Left ventricle myocardium superior (tissue), 1 donor: ENCODE measurements around the gene DCTN3. TPM values are rescaled to one million over a fixed set of nuclear protein-coding genes. Genes with fewer than 3 reads are reported as not detected.

Source experiments
- ATAC-seq: fragments of 200-7000 bp; cut with Tn5 transposase; one replicate; pipeline ENCODE4 v1.9.1; 2020; ENCODE audit warnings: mild to moderate bottlenecking, moderate library complexity
- DNase-seq: peaks from one replicate; pipeline ENCODE4 v3.0.0-alpha.2; 2020
- intact Hi-C: fragments of 100-400 bp; cut with micrococcal nuclease; formaldehyde crosslinking; loops from one replicate; pipeline ENCODE4 v1.11.0; 2022
- long read RNA-seq: library from polyadenylated mRNA; unstranded; transcript quantifications from one replicate; pipeline ENCODE4 v2.0.0, GENCODE V29; 2021
- total RNA-seq: library from RNA; stranded (reverse); fragmentation: NEBNext Ultra II Directional; extraction: Animal tissue kit (Norgen Biotek cat#: 25700); gene quantifications from one replicate; pipeline ENCODE4 v1.2.1, GENCODE V29; 2021
- donor health status: DM: no; HTN: yes; CAD: no; lungs with severe emphysema.

DCTN3 gene
- total RNA-seq, result 139 TPM
- long read RNA-seq, transcript DCTN3-201 (7 exons, 808 nt), result major isoform, 120 of 126 reads
- long read RNA-seq, partial matches to known transcripts, result 1 of 126 reads
- long read RNA-seq, other reads (novel, unspliced or antisense), result 3 of 126 reads

DNA sequence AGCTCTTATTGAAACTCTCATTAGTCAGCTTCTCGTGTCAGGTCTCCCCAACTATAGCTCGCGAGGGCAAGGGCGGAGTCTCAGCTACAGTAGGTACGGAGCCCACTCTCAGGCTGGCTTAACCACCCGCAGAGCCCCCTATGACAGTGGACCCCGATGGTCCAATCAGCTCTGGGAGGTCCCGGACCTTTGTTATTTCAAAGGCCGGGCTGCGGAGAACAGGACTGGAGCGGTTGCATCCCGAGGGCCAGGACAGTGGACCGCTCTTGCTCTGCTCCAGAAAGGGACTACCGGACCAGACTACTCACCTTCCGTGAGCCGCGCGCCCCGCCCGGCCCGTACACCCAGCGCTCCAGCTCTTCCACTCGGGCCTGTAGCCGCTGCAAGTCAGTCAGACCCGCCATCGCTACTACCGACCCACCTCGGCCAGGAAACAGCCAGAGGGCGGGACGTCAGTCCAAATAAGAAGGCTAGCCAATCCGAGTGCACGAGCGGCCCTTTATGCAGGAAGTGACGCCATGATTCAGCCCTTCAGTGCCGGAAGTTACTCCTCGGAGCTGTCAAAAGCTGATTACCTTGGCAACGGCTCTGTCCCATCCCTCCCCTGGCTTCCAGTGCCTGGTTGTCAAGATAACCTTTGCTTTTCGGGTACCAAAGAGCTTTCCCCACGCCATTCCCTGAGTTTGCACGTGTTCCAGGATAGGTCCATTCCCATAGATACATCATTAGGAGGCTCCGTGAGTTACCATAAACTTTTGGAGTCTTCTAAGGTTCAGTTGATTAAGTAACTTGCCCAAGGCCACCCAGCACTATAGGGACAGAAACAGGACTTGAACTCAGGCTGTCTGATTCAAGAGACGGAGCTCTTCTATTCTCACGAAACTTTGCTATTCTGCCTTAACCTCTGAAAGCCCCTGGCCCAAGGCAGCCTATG lies at the start of gene DCTN3:
Gene DCTN3 (minus strand): TSS at position 435 of the 934 bp plus-strand sequence. CDS start 31 bp downstream, at position 404.
- intact Hi-C loops, result no loop called here
- DNase-seq (peak; percentile 93), ATAC-seq (peak; percentile 99)

DNA sequence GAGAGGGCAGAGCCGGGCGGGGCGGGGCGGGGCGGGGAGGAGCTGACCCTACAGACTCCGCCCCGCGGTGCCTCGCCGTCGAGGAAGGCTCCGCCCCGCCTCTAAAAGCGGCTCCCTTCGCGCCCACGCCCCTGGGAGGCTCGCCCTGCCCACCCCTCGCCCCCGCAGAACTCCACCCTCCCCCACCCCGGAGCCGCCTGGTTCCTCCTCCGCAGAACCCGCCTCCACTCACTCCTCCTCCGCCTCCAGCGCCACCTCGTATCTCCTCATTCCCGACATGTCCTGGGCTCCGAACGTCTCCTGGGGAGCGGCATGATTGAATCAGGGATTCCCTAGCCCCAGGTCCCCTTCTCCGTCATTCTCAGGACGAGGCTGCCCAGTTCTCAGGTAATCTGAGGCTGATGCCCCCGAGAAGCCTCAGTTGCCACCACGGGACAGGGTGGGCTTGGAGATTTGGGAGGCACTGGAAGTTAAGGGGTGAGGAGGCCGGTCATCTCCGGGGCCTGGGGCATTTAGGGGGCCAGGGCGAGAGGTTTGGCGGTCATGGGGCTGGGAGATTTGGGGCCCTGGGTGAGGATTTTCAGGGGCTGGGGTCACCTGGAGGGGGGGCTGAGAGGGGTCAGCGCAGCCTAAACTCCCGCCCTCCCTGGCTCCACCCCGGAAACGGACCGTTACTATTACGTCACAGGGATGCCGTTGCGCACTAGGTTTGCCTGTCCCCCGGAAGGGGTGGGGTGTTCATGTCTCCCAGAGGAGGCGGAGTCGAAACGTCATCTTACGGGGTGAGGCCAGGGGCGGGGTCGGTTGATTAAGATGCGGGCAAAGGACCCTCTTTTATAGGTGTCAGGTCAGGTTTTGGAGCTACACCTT lies 45.3 kb upstream of the DCTN3 start:
- intact Hi-C loops, result no loop called here

DNA sequence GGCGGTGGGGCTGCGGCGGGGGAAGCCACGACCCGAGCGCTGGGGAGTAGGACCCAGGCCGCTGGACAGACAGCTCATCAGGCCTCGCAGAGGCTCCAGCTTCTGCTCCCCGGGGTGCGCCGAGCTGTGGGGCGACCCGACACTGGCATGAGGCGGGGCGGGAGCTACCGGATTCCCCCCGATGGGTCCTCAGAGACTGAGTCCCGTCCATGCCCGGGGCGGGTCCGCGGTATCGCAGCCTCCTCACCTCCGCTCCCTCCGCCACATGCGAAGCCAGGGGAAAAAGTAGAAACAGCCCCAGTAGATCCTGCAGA lies 44.7 kb upstream of the DCTN3 start:
- DNase-seq (no peak), ATAC-seq (no peak)
- intact Hi-C loops, result no loop called here

More for the DNA sequence above, 45.3 kb upstream of the DCTN3 start:
- DNase-seq, result peak; percentile 96
- peak; percentile 89 for ATAC-seq

DNA sequence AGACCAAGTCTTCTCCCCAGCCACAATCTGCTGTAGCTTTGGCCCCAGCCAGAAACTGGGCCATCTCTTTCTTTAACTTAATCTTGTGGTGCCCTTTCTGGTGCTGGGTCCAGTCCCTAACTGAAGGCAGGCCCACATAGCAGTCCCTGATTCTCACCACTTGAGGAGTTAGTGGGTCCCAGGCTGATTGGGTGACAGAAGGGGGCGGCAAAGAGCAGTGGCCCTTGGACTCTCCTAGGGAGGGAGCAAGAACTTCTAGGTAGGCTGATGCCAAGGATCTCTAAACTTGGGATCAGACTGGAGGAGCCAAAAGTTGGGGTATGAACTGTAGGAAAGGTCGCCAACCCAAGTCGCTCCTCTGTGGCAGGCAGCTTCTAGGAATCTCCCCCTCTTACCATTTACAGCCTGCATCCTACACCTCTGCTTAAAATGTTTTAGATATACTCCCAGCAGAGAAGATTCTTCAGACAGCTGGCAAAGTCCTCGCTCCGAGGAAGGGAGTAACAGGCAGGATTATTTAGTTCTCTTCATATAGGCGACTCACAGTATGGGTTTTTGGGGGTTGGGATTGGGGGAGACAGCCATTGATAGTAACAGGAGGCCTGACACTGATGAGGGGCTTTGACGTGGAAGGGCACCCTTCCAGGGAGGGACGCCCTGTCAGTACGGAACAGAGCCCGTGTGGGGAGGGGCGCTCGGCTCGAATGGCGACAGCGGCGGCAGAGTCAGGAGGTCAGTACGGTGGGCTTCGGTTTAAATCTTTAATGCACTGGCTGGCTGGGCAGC lies 44.2 kb upstream of the DCTN3 start:
- intact Hi-C loops, result no loop called here
- peak; percentile 87 for DNase-seq
- peak; percentile 54 for ATAC-seq

DNA sequence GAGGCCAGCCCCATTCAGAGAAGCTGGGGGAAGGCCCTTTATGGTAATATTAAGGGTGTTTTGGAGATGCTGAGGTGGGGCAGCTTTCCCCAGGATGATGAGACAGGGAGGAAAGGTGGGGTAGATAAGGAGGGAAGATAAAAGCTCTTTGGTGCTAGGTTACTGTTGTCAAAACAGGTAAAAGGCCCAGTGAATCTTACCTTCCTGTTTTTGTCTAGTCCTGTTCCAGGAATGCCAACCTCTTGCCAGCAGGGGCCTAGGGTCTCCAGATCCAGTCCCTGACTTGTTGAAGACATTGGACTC lies 43.0 kb upstream of the DCTN3 start:
- intact Hi-C loops, result no loop called here
- no peak for ATAC-seq
- no peak for DNase-seq

DNA sequence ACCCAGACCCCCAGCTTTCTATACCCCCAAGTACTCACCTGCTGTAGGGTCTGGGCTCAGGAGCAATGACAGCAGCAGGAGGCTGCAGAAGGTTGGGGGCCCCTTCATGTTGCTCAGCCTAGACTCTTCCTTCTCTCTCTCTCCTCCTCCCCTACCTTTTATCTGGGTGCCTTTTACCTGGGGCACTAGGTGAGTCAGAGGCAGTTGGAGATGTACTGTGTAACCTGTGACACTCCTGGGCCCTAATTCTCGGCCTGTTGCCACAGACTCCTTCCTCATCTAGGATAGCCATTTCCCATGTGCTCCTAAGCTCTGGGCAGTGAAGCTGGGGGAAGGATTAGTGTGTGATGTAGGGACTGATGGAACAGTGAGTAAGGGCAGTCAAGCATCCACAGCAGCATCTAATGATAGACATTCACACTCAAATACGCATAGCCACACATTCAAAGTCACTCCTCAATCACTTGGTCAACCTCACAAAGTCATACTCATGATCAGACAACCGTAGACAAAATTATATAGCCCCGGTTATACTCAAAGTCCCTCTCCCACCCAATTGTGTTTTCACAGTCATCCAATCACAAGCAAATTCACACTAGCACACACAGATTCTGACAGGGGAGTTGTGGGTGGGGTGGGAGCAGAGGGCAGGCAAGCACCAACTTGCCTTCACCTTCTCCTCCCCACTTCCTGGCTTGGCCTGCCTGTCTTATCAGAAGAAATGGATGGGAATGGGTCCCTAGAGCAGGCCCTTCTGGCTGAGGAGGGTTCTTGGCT lies 42.4 kb upstream of the DCTN3 start, which contains the start of gene CCL27:
Gene CCL27 (minus strand): TSS at position 132 of the 777 bp plus-strand sequence. CDS start 24 bp downstream, at position 108.
- intact Hi-C loops, result no loop called here
- ATAC-seq (no peak), DNase-seq (no peak)

DNA sequence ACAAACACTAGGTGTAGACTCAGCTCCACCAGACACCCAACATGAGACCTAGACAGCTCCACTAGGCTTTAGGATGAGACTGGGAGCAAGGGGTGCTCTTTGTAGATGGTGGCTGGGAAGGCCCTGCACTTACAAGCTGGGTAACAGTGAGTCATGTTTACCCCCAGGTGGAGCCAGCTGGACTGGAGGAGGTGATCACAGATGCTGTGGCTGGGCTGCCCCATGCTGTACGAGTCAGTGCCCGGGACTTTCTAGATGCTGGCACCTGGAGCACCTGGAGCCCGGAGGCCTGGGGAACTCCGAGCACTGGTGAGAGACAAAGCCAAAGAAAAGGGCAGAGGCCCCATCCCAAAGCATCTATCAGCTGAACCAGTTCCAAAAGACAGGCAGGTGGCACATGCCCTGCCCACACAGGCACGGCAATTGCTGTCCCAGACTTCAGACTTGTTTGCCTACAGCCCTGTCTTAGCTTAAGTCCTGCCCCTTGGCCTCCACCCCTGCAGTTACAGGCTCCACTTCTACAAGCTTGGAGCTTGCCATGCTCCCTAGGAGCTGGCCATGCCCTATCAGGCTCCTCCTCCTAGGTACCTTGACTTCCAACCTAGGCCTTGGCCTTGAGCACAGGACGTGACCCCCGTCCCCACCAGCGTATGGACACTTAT lies 39.4 kb upstream of the DCTN3 start:
- no peak for DNase-seq
- intact Hi-C loops, result no loop called here
- no peak for ATAC-seq

DNA sequence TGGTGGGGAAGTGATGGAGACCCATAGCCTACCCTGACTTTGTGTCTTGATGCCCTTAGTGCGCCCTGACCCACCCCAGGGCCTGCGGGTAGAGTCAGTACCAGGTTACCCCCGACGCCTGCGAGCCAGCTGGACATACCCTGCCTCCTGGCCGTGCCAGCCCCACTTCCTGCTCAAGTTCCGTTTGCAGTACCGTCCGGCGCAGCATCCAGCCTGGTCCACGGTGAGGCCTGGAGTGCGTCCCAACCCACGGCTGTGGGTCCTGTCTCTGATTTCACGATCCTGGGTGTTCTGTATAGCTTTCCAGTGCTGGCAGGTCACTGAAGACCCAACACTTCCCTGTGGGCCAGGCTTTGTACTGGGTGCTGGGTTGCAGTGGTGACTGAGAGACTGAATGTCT lies 38.2 kb upstream of the DCTN3 start:
- no peak for ATAC-seq
- DNase-seq, result no peak
- intact Hi-C loops, result no loop called here

DNA sequence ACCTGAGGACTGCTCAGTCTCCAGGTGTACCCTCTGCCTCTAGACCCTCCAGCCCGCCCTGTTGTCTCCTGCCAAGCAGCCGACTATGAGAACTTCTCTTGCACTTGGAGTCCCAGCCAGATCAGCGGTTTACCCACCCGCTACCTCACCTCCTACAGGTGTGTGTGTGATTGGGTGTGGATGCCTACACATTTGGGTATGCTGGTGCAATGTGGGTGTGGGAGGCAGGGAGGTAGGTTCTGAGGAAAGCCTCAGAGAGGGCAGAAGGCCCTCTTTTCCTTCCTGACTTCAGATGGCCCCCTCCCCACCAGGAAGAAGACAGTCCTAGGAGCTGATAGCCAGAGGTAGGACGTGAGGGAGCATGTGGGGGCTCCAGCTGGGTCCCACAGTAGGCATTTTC lies 36.7 kb upstream of the DCTN3 start:
- intact Hi-C loops, result no loop called here
- ATAC-seq (no peak), DNase-seq (no peak)

DNA sequence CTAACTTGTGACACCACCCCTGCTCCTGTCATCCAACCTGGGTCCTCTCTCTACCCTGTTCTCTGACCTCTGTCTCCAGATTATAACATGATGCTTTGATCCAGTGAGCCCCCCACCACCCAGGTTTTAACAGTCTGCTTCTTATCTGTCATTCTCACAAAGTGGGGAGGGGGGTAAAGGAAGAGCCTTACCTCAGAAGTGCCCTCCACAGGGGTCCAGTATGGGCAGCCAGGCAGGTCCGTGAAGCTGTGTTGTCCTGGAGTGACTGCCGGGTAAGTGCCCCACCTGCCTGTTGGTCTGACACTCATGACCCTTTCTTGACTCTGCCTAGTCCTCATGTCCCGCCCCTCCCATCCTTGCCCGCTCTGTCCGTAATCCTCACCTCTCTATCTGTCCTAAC lies 35.1 kb upstream of the DCTN3 start:
- ATAC-seq, result no peak
- DNase-seq, result no peak
- intact Hi-C loops, result no loop called here

DNA sequence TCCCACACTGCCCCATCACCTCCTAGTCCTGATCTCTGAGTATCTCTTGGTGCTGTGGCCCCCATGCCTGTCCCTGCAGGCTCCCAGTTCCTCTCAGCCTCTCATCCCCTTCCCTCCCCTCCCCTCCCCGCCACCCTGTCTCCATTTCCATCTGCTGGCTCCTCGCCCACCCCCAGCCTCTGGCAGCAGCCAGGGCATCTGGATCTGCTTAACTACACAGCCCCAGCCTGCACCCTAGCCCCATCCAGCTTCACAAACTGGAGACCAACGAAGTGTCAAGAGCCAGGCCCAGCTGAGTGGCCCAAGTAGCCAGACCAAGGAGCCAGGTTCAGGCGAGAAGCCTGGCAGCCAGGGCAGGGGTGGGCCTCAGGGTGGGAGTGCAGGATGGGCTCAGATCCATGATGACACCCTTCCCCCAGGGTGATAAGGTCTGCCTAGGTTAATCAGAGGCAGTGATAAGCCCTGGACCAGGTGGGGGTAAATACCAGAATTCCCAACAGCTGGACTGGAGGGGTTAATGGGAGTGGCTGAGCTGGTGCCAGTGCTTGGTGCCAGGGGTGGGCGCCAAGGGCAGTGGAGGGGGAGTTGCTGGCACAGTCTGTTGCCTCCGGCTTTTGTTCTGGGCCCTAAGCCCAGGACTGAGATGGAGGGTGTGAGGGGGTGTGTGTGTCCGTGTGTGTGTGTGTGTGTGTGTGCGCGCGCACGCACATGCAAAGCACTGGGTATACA lies 34.2 kb upstream of the DCTN3 start:
- peak; percentile 86 for DNase-seq
- intact Hi-C loops, result no loop called here
- peak; percentile 69 for ATAC-seq

DNA sequence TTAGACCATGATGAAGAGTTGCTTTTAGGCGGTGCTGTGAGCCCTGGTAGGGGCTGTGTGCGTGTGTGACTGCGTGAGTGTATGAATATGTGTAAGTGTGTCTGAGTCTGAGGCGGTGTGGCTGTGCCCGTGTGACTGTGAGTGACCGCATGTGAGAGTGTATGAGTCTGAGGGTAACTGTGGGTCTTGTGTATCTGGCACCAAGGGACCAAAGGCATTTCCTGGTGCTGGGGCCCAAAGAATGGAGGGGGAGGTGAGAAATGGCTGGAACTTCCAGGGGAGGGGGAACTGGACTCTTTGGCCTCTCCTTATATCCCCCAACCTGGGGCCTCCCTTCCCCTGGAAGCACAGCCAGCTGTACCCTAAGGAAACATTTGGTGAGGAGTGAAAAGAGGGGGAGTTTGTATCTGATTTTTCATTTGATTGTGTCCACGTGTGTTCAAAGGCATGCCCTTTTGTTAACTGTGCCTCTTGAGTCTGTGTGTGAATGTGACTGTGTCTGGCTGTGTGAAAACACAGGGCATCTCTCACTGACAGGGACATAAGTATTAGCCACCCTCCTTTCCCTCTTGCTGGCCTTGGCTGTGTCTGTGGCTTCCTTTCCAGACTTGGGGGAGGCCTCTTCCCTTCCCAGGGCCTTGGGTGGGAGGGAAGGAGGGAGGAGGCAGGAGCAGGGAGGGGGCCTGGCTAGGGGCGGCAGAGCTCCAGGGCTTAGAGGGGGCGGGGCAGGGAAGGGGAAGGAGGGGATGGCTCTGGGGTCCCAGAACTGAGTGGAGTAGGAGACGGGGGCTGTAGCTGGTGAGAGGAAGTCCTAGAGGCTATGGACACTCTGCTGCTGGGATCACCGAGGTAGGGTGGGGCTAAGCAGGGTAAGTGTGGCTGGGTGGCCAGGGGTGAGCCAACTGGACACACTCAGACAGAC lies 33.1 kb upstream of the DCTN3 start:
- intact Hi-C loops, result no loop called here
- ATAC-seq (peak; percentile 3), DNase-seq (no peak)

DNA sequence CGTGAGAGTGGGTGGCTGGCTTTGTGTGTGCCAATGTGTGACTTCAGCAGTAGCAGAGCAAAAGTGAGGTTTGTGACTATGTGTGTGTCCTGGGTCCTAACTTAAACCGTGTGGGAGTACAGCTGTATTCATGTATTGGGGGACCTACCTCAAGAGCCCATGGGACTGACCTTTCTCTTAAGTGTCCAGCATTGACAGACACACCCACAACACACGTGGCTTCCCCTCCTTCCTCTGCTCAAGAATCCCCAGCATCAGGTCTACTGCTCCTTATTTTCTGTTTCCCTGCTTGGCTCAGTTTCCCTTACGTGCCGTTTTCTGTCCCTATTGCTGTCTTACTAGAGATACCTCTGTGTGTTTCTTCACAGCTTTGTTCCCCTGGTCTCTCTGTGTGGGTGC lies 32.3 kb upstream of the DCTN3 start:
- DNase-seq, result no peak
- no peak for ATAC-seq
- intact Hi-C loops, result no loop called here

DNA sequence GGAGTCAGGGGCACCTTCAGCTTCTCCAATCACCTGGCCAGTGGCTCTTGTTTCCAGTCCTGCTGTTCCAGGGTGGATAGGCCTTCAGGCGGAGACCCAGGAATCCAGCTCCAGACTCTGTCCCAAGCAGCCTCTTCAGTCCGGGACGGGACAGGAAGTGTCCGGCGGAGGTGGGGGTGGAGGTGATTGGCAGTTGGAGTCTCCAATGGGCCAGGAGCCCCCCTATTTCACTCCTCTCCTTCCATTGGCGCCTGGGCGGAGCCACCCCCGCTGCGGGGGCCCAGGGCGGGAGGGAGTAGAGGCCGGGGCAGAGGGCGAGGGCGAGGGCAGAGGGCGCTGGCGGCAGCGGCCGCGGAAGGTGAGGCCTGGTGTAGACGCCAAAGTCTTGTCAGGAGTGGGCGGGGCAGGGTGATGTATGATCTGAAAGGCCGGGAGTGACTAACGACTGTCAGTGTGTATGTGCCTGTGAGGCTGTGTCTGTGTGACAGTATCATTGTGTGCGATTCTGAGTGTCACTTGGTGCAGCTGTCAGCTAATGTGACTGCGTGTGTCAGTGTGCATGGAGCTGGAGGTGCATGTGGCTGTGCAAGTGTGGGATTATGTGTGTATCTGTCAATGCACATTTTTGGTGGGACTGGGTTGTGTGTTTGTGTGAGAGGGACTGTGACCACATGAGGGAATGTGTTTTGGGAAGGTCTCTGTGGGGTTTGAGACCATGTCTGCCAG lies 31.7 kb upstream of the DCTN3 start, which contains the start of gene IL11RA:
Gene IL11RA (plus strand): TSS at position 310 of the 726 bp plus-strand sequence. CDS start 3,033 bp downstream, outside the sequence.
- ATAC-seq (peak; percentile 82), DNase-seq (peak; percentile 93)
- intact Hi-C loops, result no loop called here

DNA sequence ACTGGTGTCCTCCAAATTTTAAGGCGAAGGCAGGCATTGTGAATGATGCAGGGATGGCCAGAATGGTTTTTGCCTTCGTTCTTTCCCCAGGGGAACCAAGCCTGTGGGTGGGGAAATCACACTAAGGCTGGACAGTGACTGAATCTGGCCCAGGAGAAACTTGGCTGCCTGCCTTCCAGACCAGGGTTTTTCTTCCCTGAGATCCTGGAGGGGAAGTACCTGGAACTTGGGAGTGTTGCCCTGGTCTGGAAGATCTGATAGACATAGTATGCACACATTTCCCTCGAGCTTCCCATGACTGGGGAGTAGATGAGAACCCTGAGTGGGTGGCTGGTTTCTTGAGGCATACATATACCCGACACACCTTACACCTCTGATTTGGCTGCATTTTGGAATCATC lies 31.0 kb upstream of the DCTN3 start:
- ATAC-seq (no peak), DNase-seq (no peak)
- intact Hi-C loops, result no loop called here

DNA sequence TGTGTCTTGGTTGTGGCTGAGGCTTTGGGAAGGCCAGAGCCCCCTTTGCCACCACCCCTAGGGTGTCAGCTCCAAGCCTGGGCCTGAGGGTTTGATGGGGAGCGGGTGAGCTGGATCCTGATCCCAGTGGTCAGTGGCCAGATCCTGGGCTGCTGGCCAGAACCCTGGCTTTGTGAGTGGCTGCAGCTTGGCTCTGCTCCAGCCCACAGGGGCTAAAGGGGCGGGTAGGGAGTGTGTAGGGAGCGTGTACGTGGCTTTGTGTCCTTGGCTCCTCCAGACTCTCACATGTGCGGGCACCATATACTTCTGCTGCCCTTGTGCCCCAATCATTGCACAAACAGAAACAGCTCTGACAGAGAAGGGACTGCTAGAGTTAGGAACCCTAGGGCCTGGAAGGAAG lies 30.5 kb upstream of the DCTN3 start:
- no peak for DNase-seq
- intact Hi-C loops, result no loop called here
- no peak for ATAC-seq
